Pancreas (tissue), 10 donors: ENCODE results near the gene SPRING1. TPM values are rescaled to one million over a fixed set of nuclear protein-coding genes. Genes with fewer than 3 reads are reported as not detected.
A peak's percentile ranks its signal among the peaks of the same experiment; 100 is the strongest.

Source experiments
- ATAC-seq, 4 donors: fragments of 200-7000 bp; cut with Tn5 transposase; one replicate each; pipeline versions ENCODE4 v1.8.0 to v1.9.1; 2020; ENCODE audit warnings: mild to moderate bottlenecking in 4 of 4, moderate library complexity in 4 of 4
- DNase-seq, 6 donors: peaks; one replicate each; pipeline ENCODE4 v3.0.0-alpha.2; 2020
- FAIRE-seq: peaks from 2 replicates; lab custom pipeline; 2012; peaks lifted over from hg19 to GRCh38; lab: Jason Lieb, UNC
- H3K27ac ChIP-seq, 4 donors: fragments of 200-600 bp; sonication (generic); 1 replicate in 3 of 4; 2 replicates in 1 of 4; pipeline versions ENCODE4 v1.5.0 to v1.8.0; 2020
- H3K27me3 ChIP-seq, 4 donors: fragments of 200-600 bp; one replicate each; pipeline ENCODE4 v1.8.0; 2021
- H3K36me3 ChIP-seq, 3 donors: fragments of 200-600 bp; sonication (generic) in 1 of 3; one replicate each; pipeline versions ENCODE4 v1.5.0 to v1.8.0; 2020 to 2021
- H3K4me1 ChIP-seq, 3 donors: fragments of 200-600 bp; one replicate each; pipeline ENCODE4 v1.8.0; 2021
- H3K4me3 ChIP-seq, 4 donors: fragments of 200-600 bp; sonication (generic) in 2 of 4; one replicate each; pipeline versions ENCODE4 v1.5.0 to v1.8.0; 2020 to 2021
- H3K9me3 ChIP-seq, 4 donors: fragments of 200-600 bp; one replicate each; pipeline ENCODE4 v1.8.0; 2021
- WGBS, 2 donors: extraction: QIAGEN DNeasy Blood & Tissue Kit; methylation state at CpG; one replicate each; pipeline ENCODE4 v1.1.7; 2013; 5-methylcytosine and 5-hydroxymethylcytosine counted together
- intact Hi-C, 3 donors: fragments of 100-400 bp; cut with DNase I; formaldehyde crosslinking; loops; one replicate each; pipeline versions ENCODE4 v1.11.1 to v1.14.2; 2022
- polyA plus RNA-seq, 2 donors: library from polyadenylated mRNA; stranded (reverse); fragments of 200-250 nt; gene quantifications; one replicate each; pipeline ENCODE4 v1.2.3, GENCODE V29; 2013
- total RNA-seq, 6 donors: library from RNA; stranded (reverse); fragmentation: NEBNext Ultra II Directional in 4 of 6; extraction: Animal tissue kit (Norgen Biotek cat#: 25700) in 4 of 6; gene quantifications; one replicate each; pipeline versions ENCODE4 v1.2.1 to v1.2.4, GENCODE V29; 2021 to 2023
- TF ChIP-seq, protein P1 (sequence below), 4 donors: fragments of 200-600 bp; sonication (generic) in 3 of 4; IDR thresholded peaks; one replicate each; pipeline versions ENCODE4 v1.5.0 to v1.8.0; 2021; ENCODE audit warnings: antibody characterized with exemption in 4 of 4
- donor health status: healthy with polysubstance abuse.
- donor health status: DM: no; HTN: no; CAD: no; lungs with moderate emphysema.
- donor health status: DM: no; HTN: no; CAD: no.
- donor health status: control.
- donor health status: control.
- donor health status: Bipolar disorder and iron deficiency.
- donor health status: DM: yes; HTN: yes; CAD: no.
- donor health status: DM: no; HTN: no; CAD: no.
- donor health status: DM: no; HTN: no; CAD: no.
- donor health status: DM: yes; HTN: yes; CAD: no.

The SPRING1 gene, protein sequence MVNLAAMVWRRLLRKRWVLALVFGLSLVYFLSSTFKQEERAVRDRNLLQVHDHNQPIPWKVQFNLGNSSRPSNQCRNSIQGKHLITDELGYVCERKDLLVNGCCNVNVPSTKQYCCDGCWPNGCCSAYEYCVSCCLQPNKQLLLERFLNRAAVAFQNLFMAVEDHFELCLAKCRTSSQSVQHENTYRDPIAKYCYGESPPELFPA
- total RNA-seq (10 to 100 TPM in 4 of 6 donors, 1 to 10 TPM in 2; 7.9 to 21.9 (median 11.7) TPM), polyA plus RNA-seq (1 to 10 TPM; 7.5 to 8.4 TPM)

DNA sequence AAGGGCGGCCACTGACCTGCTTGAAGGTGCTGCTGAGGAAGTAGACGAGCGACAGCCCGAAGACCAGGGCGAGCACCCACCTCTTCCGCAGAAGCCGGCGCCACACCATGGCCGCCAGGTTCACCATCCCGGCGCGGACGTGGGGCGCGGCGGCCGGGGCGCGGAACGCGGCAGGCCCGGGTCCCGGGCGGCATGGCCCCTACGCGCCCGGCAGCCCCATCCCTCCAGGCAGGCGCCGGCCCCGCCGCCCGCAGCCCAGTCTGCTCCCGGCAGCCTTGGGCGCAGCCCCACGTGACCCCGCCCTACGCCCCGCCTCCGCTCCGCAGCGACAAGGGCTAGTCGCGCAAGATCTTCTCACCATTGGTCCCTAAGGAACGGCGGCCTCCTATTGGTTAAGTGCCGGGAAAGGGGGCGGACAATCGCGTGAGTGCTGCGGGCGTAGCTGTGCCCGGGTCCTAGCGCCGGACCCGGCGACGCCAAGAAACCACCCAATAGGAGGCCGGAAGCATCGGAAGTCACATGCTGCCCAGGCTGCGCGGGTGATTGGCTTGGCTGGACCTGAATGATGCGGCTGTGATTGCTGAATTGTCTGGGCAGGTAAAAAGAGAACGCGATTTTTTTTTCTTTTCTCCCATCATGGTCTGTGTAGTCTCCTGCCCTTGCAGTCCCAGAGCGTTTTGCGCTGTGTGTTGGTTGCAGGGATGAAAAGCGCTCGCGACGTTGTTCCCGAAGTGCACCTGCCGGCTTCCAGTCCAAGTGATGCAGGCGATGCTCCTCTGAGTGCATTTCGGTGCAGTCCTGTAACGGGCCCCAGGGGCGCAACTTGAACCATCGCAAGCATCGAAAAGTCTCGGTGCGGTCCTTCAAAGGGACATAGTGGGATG lies at the start of gene SPRING1, which contains the start of gene RNFT2:
Gene SPRING1, minus strand, starts transcription at position 296 of the 884 bp plus-strand sequence. Its CDS starts 169 bp downstream, at position 127.
Gene RNFT2, plus strand, starts transcription at position 542 of the 884 bp plus-strand sequence. CDS start 2,183 bp downstream, outside the sequence.
- Histone ChIP-seq H3K27me3 (no peaks in the 10 kb centered on the region), H3K4me1 (peaks cover 5 to 11% (median 6%) of the 10 kb centered on the region in 3 donors), H3K36me3 (no peaks in the 10 kb centered on the region), H3K9me3 (no peaks in the 10 kb centered on the region), H3K4me3 (peak within 1 kb of the TSS; percentile 57 to 87 (median 76)), H3K27ac (peak within 1 kb of the TSS in 3 of 4 donors; percentile 33 to 67 (median 60))
- TF ChIP-seq, protein P1, sequence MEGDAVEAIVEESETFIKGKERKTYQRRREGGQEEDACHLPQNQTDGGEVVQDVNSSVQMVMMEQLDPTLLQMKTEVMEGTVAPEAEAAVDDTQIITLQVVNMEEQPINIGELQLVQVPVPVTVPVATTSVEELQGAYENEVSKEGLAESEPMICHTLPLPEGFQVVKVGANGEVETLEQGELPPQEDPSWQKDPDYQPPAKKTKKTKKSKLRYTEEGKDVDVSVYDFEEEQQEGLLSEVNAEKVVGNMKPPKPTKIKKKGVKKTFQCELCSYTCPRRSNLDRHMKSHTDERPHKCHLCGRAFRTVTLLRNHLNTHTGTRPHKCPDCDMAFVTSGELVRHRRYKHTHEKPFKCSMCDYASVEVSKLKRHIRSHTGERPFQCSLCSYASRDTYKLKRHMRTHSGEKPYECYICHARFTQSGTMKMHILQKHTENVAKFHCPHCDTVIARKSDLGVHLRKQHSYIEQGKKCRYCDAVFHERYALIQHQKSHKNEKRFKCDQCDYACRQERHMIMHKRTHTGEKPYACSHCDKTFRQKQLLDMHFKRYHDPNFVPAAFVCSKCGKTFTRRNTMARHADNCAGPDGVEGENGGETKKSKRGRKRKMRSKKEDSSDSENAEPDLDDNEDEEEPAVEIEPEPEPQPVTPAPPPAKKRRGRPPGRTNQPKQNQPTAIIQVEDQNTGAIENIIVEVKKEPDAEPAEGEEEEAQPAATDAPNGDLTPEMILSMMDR (IDR thresholded peaks at IDR 0.05) = no peak
- FAIRE-seq (peak; percentile 81), ATAC-seq (peak; percentile 97 to 100 (median 99)), DNase-seq (peak; percentile 99)
- WGBS, 2 donors = 0% methylated on average over 72 to 80 of the region's 80 CpGs
- intact Hi-C loops = no loop called here

DNA sequence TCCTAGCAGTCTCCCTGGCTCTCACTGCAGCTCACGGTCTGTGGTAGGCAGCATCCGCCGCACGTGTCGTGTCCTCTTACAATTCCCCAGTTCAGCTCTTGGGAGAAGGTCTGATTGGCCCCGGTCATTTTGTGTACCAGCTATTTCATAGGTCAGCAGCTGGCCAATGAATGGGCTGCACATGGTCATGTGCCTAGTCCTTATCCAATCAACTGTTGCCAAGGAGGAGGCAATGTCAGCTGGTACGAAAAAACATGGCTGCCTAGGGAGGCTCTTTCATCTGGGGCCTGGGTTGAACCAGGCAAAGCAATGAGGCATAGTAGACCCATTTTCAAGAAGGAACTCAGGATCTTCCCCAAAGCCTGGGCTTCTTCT lies 46.4 kb upstream of the SPRING1 start:
- FAIRE-seq (no peak), DNase-seq (no peak), ATAC-seq (no peak)
- intact Hi-C loops = no loop called here
- Histone ChIP-seq H3K36me3 (no peaks in the 10 kb centered on the region), H3K4me1 (no peaks in the 10 kb centered on the region), H3K27ac (no peak overlapping the region), H3K9me3 (no peaks in the 10 kb centered on the region), H3K27me3 (no peaks in the 10 kb centered on the region), H3K4me3 (no peak overlapping the region)
- 91 to 92% methylated on average over 7 of the region's 7 CpGs for WGBS, 2 donors
- TF ChIP-seq, protein P1 (IDR thresholded peaks at IDR 0.05) = no peak

DNA sequence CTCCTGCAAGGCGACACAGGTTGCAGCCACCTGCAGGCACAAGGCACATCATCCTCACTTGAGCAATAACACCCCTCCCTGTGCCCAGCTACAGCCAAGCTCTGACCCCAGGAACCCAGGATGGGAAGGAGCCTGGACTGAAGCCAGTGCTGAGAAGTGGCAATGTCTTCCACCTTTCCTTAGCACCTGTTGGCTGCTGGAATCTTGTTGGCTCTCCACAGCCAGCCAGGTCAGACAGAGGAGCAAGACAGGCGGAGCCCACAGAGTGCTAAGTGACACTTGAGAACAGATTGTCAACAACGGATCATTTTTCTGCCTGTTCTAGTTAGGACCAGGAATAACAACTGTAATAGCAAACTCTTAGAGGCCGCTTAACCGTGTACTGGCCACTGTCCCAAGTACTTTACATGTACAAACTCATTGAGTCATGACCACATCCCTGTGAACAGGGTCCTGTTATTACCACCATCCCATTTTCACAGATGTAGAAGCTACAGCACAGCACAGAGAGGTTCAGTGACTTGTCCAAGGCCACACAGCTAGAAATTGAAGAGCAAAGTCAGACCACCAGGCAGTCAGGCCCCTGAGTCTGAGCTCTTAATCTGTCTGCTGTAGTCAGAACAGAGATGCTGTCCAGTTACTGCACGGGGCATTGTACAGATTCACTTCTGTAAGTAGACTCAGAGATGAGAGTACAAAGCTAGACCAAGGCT lies 45.8 kb upstream of the SPRING1 start:
- H3K9me3 ChIP-seq = no peaks in the 10 kb centered on the region
- DNase-seq = no peak
- intact Hi-C loops = no loop called here
- 82% methylated on average over 6 of the region's 6 CpGs for WGBS, 2 donors
- ATAC-seq = no peak
- TF ChIP-seq, protein P1 (IDR thresholded peaks at IDR 0.05) = no peak
- no peak overlapping the region for H3K4me3 ChIP-seq
- no peak overlapping the region for H3K27ac ChIP-seq
- no peaks in the 10 kb centered on the region for H3K4me1 ChIP-seq
- no peak for FAIRE-seq
- H3K36me3 ChIP-seq = no peaks in the 10 kb centered on the region
- no peaks in the 10 kb centered on the region for H3K27me3 ChIP-seq

DNA sequence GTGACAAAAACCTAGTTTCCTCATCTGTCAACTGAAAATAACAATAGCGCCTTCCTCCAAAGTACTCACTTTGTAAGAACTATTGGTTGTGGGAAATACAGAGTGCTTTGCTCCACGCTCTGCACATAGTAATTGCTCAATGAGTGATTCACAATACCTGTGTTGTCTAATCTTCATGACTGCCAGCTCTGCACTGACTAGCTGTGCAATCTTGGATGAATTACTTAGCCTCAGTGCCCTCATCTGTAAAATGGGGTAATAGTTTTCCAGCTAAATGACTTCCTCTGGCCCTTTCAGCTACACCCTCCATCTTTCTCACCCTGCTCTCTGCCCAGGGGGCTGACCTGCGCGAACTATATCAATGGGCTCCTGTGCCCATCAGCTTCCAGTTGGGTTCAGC lies 43.1 kb upstream of the SPRING1 start:
- 72 to 85% methylated on average over 4 of the region's 4 CpGs for WGBS, 2 donors
- DNase-seq = no peak
- ATAC-seq = no peak
- no peaks in the 10 kb centered on the region for H3K9me3 ChIP-seq
- no peak for FAIRE-seq
- H3K4me3 ChIP-seq = no peak overlapping the region
- H3K36me3 ChIP-seq = no peaks in the 10 kb centered on the region
- no peak overlapping the region for H3K27ac ChIP-seq
- intact Hi-C loops = no loop called here
- TF ChIP-seq, protein P1 (IDR thresholded peaks at IDR 0.05) = no peak
- H3K27me3 ChIP-seq = no peaks in the 10 kb centered on the region
- H3K4me1 ChIP-seq = no peaks in the 10 kb centered on the region
